ENCODE measurements around the gene UBE2E2. TPM values are rescaled to one million over a fixed set of nuclear protein-coding genes. Genes with fewer than 3 reads are reported as not detected.
A peak's percentile ranks its signal among the peaks of the same experiment; 100 is the strongest.
"Not testable (repeated sequence)": the region's sequence is repeated elsewhere in the genome, so short reads cannot be mapped to it uniquely, and the experiment has no call there.

Gene UBE2E2
- polyA plus RNA-seq, 1 experiment, result 41.9 TPM

- no peak for DNase-seq (ENCODE audit: low read depth)
- ChIA-PET POLR2A (interaction anchor here (0.6 kb wide), 1 partner anchor 687 kb away, joined by 9 read pairs; no protein-coding TSS in a partner anchor), CTCF (interaction anchor here (0.6 to 0.8 kb wide), 2 partner anchors 16 to 323 kb away, joined by 3 read pairs; no protein-coding TSS in a partner anchor)
- Histone ChIP-seq H3K4me3 (ENCODE audit: low read depth, low read length) (peak overlapping the region; percentile 13), H3K36me3 (ENCODE audit: control insufficient read depth, insufficient read depth, low read length) (no peaks in the 10 kb centered on the region), H3K27me3 (ENCODE audit: control insufficient read depth, insufficient read depth, low read length) (no peaks in the 10 kb centered on the region)
- no peak for TF ChIP-seq CTCF (IDR thresholded peaks at IDR 0.05; ENCODE audit: insufficient read depth, low read depth, low read length)
Measured at GRCh38 chr3:23611737-23612295, 408.7 kb downstream of the UBE2E2 start.

GRCh38 chr3:23612296-23612891 lies 409.3 kb downstream of the UBE2E2 start:
- POLR2A ChIA-PET, result interaction anchor here (0.6 kb wide), 1 partner anchor 688 kb away, joined by 9 read pairs; no protein-coding TSS in a partner anchor
- TF ChIP-seq CTCF (IDR thresholded peaks at IDR 0.05; ENCODE audit: insufficient read depth, low read depth, low read length), result no peak
- no peaks in the 10 kb centered on the region for H3K36me3 ChIP-seq (ENCODE audit: control insufficient read depth, insufficient read depth, low read length)
- no peak for DNase-seq (ENCODE audit: low read depth)
- H3K27me3 ChIP-seq (ENCODE audit: control insufficient read depth, insufficient read depth, low read length), result no peaks in the 10 kb centered on the region
- peak overlapping the region; percentile 13 for H3K4me3 ChIP-seq (ENCODE audit: low read depth, low read length)
- CTCF ChIA-PET, result interaction anchor here (0.6 to 0.8 kb wide), 2 partner anchors 15 to 324 kb away, joined by 3 read pairs; no protein-coding TSS in a partner anchor

GRCh38 chr3:23615068-23615467 lies 411.9 kb downstream of the UBE2E2 start:
- CTCF ChIA-PET, result no interaction called here
- no peak for TF ChIP-seq CTCF (IDR thresholded peaks at IDR 0.05; ENCODE audit: insufficient read depth, low read depth, low read length)
- DNase-seq (ENCODE audit: low read depth), result no peak
- Histone ChIP-seq H3K27me3 (ENCODE audit: control insufficient read depth, insufficient read depth, low read length) (no peaks in the 10 kb centered on the region), H3K36me3 (ENCODE audit: control insufficient read depth, insufficient read depth, low read length) (no peaks in the 10 kb centered on the region), H3K4me3 (ENCODE audit: low read depth, low read length) (no peak overlapping the region)
- POLR2A ChIA-PET, result no interaction called here

GRCh38 chr3:23618475-23618874 lies 415.3 kb downstream of the UBE2E2 start:
- CTCF ChIA-PET; H3K27me3 ChIP-seq (ENCODE audit: control insufficient read depth, insufficient read depth, low read length); DNase-seq (ENCODE audit: low read depth); H3K4me3 ChIP-seq (ENCODE audit: low read depth, low read length); H3K36me3 ChIP-seq (ENCODE audit: control insufficient read depth, insufficient read depth, low read length): not testable (repeated sequence)
- POLR2A ChIA-PET, result interaction anchor here (0.6 kb wide), 1 partner anchor 328 kb away, joined by 3 read pairs; no protein-coding TSS in a partner anchor

GRCh38 chr3:23619705-23620637 lies 416.8 kb downstream of the UBE2E2 start:
- TF ChIP-seq CTCF (IDR thresholded peaks at IDR 0.05; ENCODE audit: insufficient read depth, low read depth, low read length), result no peak
- CTCF ChIA-PET, result interaction anchor here (0.6 to 0.9 kb wide), 2 partner anchors 9 to 19 kb away, joined by 3 read pairs; no protein-coding TSS in a partner anchor
- POLR2A ChIA-PET, result no interaction called here
- H3K36me3 ChIP-seq (ENCODE audit: control insufficient read depth, insufficient read depth, low read length), result no peaks in the 10 kb centered on the region
- H3K4me3 ChIP-seq (ENCODE audit: low read depth, low read length), result no peak overlapping the region
- no peak for DNase-seq (ENCODE audit: low read depth)
- H3K27me3 ChIP-seq (ENCODE audit: control insufficient read depth, insufficient read depth, low read length), result no peaks in the 10 kb centered on the region
